Adipocyte (in vitro differentiated cells): Measurements from ENCODE around the gene HLCS.

Experiments
- DNase-seq: peaks from one replicate; pipeline ENCODE4 v3.0.0-alpha.2; 2015; ENCODE audit warnings: low read depth
- H3K27me3 ChIP-seq: replicated peaks from 2 replicates; pipeline ENCODE4 v1.7.0; 2013; ENCODE audit warnings: mild to moderate bottlenecking, low read length, moderate library complexity; ENCODE audit not compliant: control insufficient read depth, insufficient read depth
- H3K36me3 ChIP-seq: 2 replicates; pipeline ENCODE4 v1.7.0; 2013; ENCODE audit warnings: low read length, mild to moderate bottlenecking, moderate library complexity; ENCODE audit not compliant: control insufficient read depth, insufficient read depth, severe bottlenecking
- H3K4me1 ChIP-seq: 2 replicates; pipeline ENCODE4 v1.7.0; 2013; ENCODE audit warnings: mild to moderate bottlenecking, low read length, moderate library complexity; ENCODE audit not compliant: control insufficient read depth, insufficient read depth
- H3K4me3 ChIP-seq: 2 replicates; pipeline ENCODE4 v1.7.0; 2013; ENCODE audit warnings: mild to moderate bottlenecking, low read length, moderate library complexity
- H3K9ac ChIP-seq: 2 replicates; pipeline ENCODE4 v1.7.0; 2013; ENCODE audit warnings: mild to moderate bottlenecking, low read length, moderate library complexity
- H3K9me3 ChIP-seq: 2 replicates; pipeline ENCODE4 v1.7.0; 2013; ENCODE audit warnings: mild to moderate bottlenecking, low read length, moderate library complexity; ENCODE audit not compliant: control insufficient read depth

Gene HLCS

DNA sequence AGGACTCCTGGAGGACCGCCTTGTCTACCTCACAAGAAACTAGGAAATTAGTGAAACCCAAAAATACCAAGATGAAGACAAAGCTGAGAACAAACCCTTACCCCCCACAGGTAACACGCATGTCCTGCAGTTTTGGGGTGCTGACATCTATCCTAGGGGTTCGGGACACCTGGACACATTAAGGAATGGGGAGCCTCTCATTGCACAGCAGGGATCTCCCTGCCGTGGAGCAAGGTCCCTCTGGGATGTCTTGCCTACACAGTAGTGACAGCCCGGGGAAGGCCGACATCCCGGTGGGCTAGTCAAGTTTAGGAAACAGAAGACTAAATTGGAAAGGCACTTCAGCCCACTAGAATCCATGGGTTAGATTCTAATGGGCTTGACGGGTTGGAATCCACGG, 223.0 kb downstream of the HLCS start:
- Histone ChIP-seq H3K4me1 (no peaks in the 10 kb centered on the region), H3K9ac (no peak overlapping the region), H3K4me3 (no peak overlapping the region), H3K9me3 (no peaks in the 10 kb centered on the region), H3K36me3 (no peaks in the 10 kb centered on the region), H3K27me3 (peaks cover 9% of the 10 kb centered on the region)
- DNase-seq: no peak

DNA sequence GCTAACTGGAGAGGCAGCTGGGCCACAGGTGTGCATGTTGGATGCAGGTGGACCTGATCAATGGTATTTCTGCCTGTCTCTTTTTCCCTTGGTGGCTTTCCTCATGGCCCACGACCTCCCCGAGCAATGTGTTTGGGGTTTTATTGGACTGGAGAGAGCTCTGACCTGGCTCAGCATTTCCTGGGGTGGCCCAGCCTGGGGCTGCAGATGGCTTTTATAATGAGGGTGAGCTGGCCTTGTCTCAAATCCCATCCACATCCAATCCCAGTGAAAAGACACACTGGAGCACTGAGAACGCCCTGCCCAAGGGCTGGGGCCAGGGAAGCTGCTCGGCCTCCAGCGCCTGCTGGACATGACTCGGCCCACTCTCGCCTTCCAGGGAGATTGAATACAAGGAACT, 223.5 kb downstream of the HLCS start:
- Histone ChIP-seq H3K4me1 (no peaks in the 10 kb centered on the region), H3K4me3 (no peak overlapping the region), H3K9ac (no peak overlapping the region), H3K36me3 (no peaks in the 10 kb centered on the region), H3K27me3 (peaks cover 9% of the 10 kb centered on the region), H3K9me3 (no peaks in the 10 kb centered on the region)
- DNase-seq: no peak

DNA sequence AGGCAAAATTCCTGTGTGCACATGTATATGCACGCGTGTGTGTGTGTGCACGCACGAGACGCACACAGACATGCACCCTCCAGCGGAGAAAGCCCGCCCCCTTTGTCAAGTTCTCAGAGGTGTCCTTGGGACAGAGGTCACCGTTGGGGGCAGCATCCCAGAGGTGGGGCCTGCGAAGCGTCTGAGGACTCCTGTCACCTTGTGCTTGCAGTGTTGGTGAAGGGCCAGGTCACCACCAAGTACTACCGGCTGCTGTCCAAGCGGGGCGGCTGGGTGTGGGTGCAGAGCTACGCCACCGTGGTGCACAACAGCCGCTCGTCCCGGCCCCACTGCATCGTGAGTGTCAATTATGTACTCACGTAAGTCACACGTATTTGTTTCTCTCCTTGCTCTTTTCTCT, 225.0 kb downstream of the HLCS start:
- Histone ChIP-seq H3K9me3 (no peaks in the 10 kb centered on the region), H3K9ac (no peak overlapping the region), H3K4me1 (no peaks in the 10 kb centered on the region), H3K4me3 (no peak overlapping the region), H3K27me3 (peaks cover 18% of the 10 kb centered on the region), H3K36me3 (no peaks in the 10 kb centered on the region)
- no peak for DNase-seq

DNA sequence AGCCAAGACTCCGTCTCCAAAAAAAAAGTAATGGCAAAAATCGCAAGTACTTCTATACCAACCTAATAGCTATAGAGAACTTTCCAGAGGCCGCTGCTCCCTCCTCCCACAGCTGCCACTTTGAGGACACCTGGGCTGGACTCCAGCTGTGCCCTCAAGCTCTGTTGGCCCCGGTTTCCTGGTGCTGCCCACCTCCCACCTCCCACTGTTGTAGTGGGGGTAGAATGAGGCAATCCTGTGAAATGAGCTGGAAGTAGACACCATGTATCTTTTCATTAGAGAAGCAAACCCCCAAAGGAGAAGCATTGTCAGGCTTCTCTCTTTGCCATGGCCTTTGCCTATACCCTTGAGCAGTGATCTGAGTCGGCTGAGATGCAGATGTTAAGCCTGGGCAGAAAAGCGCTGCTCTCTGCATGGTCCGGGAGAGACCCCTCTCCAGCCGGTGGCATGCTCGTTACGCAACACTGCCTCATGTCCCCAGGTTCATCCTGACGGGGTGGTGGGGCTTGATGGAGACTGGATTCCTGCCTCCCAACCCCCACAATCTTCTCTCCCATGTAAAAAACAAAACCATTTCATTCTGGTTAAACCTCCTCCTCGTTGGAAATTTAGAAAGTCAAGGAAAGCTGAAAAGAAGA, 227.9 kb downstream of the HLCS start:
- Histone ChIP-seq H3K4me3 (no peak overlapping the region), H3K36me3 (no peaks in the 10 kb centered on the region), H3K9ac (no peak overlapping the region), H3K27me3 (peaks cover 25% of the 10 kb centered on the region), H3K9me3 (no peaks in the 10 kb centered on the region), H3K4me1 (no peaks in the 10 kb centered on the region)
- DNase-seq: no peak

DNA sequence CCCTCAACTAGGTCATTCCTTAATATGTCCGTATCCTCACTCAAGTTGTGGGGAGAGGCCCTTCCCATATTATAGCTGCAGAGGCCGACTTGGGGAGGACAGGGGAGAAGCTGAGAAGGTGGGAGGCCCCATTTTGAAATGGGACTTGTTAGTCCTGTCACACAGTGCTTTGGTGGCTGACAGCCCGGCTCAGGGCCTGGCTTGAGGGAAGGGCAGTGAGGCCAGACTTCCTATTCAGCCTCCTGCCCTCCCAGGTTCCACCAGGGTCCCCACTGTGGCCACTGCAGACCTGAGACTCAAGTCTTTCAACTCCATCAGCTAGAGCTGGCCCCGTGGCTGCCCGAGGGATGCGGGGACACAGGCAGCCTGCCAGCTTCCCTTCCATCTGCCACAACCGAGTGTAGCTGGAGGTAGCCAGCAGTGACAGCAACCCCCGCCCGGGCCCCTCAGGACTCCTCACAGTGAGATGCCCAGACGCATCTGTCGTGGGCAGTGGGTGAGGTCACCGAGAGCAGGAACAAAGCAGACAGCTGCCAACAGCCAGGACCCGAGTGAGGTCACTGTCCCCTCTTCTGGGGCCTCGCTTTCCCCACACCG, 230.6 kb downstream of the HLCS start:
- H3K4me3 ChIP-seq: no peak overlapping the region
- DNase-seq: no peak
- H3K4me1 ChIP-seq: no peaks in the 10 kb centered on the region
- no peaks in the 10 kb centered on the region for H3K9me3 ChIP-seq
- no peaks in the 10 kb centered on the region for H3K36me3 ChIP-seq
- H3K9ac ChIP-seq: no peak overlapping the region
- peaks cover 25% of the 10 kb centered on the region for H3K27me3 ChIP-seq

DNA sequence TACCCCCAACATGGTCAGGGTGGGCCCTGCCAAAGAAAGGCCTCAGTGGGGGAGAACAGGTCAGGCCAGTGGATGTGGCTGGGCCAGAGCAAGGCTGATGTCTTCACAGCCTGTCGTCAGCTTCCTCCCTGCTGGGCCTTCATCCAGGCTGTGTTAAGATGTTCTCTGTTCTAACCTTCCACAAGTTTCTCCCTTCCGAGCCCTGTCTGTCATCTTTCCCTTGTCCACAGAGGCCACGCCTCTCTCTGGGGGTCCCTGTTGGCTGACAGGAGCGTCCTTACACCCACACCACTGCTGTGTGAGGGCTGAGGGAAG, 231.3 kb downstream of the HLCS start:
- no peaks in the 10 kb centered on the region for H3K9me3 ChIP-seq
- H3K27me3 ChIP-seq: peaks cover 25% of the 10 kb centered on the region
- H3K4me3 ChIP-seq: no peak overlapping the region
- H3K4me1 ChIP-seq: no peaks in the 10 kb centered on the region
- no peaks in the 10 kb centered on the region for H3K36me3 ChIP-seq
- DNase-seq: no peak
- H3K9ac ChIP-seq: no peak overlapping the region

DNA sequence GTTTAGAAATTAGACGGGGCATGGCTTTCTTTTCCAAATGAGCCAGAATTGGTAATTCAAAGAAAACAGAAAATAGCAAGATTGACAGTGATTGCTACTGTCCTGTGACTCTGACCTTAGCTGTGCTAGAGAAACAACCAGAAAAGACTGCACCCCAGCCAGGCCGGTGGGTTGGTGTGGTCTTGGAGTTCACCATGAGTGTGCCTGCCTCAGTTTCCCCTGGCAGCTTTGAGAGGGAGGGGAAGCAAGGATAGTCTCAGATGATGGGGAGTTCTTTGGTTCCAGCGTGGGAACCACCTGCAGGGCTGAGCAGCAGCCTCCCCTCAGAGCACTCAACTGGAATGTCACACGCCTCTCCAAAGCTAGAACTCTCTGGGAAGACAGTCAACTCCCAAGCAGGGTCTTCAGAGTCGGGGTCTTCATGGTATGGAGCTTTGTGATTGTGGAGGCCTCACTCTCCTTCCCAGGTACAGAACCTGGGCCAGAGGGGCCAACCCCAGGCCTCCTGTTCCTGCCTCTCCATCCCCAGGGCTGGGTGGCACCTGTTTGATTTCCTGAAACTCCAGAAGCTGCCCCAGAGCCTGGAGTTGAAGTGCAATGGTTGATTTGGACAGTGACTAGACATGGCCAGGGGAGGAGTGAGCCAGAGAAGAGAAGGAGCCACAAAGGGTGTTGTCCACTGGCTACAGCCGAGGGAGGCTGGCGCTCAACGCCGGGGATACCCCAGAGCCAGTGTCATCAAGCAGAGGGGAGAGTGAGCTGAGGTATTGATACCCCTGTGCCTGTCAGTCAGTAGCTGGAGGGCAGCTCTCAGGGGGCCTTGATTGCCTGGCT, 231.9 kb downstream of the HLCS start:
- H3K9me3 ChIP-seq: no peaks in the 10 kb centered on the region
- H3K36me3 ChIP-seq: no peaks in the 10 kb centered on the region
- H3K4me3 ChIP-seq: no peak overlapping the region
- no peaks in the 10 kb centered on the region for H3K4me1 ChIP-seq
- H3K27me3 ChIP-seq: peaks cover 31% of the 10 kb centered on the region
- H3K9ac ChIP-seq: no peak overlapping the region
- no peak for DNase-seq

DNA sequence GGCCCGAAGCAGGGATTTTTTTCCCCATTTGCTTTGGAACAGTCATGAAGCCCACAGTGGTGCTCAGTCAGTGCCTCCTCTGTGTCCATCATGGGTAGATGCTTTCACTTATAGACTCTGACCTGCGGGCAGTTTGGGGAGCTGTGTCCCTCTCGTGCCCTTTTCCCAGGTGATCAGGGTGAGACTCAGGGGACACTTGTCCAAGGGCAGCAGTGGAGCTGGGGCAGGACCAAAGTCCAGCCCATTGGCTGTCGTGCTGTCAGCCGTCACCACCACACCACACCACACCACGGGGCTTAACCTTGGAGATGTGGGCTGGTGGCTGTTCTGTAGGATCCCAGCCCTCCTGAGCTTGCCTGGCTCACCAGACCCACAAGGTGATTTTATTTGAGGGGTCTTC, 232.6 kb downstream of the HLCS start:
- H3K4me3 ChIP-seq: no peak overlapping the region
- no peaks in the 10 kb centered on the region for H3K36me3 ChIP-seq
- DNase-seq: no peak
- H3K9me3 ChIP-seq: no peaks in the 10 kb centered on the region
- no peak overlapping the region for H3K9ac ChIP-seq
- no peaks in the 10 kb centered on the region for H3K4me1 ChIP-seq
- peaks cover 30% of the 10 kb centered on the region for H3K27me3 ChIP-seq

DNA sequence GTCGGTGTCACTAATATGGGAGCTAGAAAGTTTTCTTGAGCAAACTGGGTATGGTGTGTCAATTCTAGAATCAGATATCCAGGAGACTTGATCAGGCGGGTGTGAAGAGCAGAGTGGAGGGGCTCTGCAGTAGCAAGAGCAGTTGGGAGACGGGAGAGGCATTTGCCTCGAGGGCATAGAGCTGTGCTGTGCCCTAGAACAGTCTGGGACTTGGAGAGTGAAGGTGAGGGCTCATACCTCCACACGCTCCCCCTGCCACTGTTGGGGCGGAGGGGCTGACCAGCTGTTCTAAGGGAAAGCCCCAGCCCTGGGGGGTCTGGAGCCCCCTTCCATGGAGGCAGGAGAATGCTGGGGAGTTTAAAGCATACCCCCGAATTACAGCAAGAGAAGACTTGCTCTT, 233.7 kb downstream of the HLCS start:
- H3K9me3 ChIP-seq: no peaks in the 10 kb centered on the region
- no peak for DNase-seq
- H3K4me3 ChIP-seq: no peak overlapping the region
- H3K9ac ChIP-seq: no peak overlapping the region
- H3K27me3 ChIP-seq: peaks cover 36% of the 10 kb centered on the region
- H3K4me1 ChIP-seq: no peaks in the 10 kb centered on the region
- H3K36me3 ChIP-seq: no peaks in the 10 kb centered on the region

DNA sequence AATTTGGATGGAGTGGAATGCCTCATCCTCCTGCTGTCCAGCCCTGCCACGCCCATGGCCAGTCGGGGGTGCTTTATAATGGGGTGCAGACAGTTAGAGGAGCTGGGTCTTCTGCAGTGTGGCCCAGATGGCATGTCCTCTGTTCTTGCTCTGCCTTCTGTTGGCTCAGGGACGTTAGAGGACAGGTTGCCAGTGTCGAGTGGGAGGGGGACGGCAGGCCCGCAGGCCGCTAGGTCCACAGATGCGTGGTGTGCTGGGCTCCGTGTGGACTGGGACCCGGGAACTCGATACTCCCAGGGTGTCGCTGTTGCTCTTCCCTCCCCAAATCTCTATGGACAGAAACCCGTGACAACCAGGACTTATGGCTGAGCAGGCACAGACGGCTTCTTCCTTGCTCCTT, 234.3 kb downstream of the HLCS start:
- DNase-seq: no peak

DNA sequence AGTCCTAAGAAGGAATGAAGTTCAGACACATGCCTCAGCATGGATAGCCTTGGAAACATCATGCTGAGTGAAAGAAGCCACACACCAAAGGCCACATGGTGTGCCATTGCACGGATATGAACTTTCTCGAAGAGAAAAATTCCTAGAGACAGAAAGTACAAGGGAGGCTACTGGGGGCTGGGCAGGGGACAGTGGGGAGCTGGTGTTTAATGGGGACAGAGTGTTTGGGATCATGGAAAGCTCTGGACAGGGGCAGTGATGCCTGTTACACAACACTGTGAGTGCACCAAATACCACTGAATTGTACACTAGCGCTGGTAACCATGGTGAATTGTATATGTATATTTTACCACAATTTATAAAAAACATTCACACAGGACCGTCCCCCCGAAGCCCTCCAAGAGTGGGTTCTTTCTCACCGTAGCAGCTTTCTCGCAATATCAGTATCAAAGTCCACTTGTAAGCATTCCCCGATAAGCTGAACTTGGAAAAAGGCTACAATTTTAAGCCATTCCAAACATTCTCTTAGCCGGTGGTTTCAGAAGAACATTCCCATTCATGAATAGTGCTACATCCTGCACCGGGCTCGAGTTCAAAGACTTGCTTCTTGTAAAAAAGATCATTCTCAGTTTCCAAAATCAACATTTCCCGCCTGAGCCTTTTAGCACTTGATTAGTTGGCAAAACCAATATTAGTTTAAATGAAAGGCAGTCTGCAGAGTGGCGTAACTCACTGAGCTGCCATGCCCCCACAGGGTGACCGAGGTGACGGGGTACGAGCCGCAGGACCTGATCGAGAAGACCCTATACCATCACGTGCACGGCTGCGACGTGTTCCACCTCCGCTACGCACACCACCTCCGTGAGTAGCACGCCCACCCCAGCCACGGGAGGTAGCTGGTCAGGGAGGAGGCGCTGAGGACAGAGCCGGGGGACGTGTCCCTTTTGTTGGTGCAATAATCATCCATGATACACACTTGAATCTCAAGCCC, 235.9 kb downstream of the HLCS start:
- H3K4me3 ChIP-seq: no peak overlapping the region
- no peaks in the 10 kb centered on the region for H3K9me3 ChIP-seq
- H3K36me3 ChIP-seq: no peaks in the 10 kb centered on the region
- H3K9ac ChIP-seq: no peak overlapping the region
- peaks cover 29% of the 10 kb centered on the region for H3K27me3 ChIP-seq
- no peak for DNase-seq
- H3K4me1 ChIP-seq: no peaks in the 10 kb centered on the region

More for the DNA sequence above, 234.3 kb downstream of the HLCS start:
- Histone ChIP-seq H3K27me3 (peaks cover 39% of the 10 kb centered on the region), H3K9me3 (no peaks in the 10 kb centered on the region), H3K9ac (no peak overlapping the region), H3K4me1 (no peaks in the 10 kb centered on the region), H3K36me3 (no peaks in the 10 kb centered on the region), H3K4me3 (no peak overlapping the region)
